GM10266 (cell line): Measurements from ENCODE around the gene SPART.
A peak's percentile ranks its signal among the peaks of the same experiment; 100 is the strongest.
"Not testable (repeated sequence)": the region's sequence is repeated elsewhere in the genome, so short reads cannot be mapped to it uniquely, and the experiment has no call there.

Experiments
- DNase-seq: peaks from one replicate; pipeline ENCODE4 v3.0.0; 2012; ENCODE audit errors: extremely low spot score
- CTCF ChIP-seq: IDR thresholded peaks from 2 replicates; pipeline ENCODE4 v1.5.1; 2012; ENCODE audit warnings: mild to moderate bottlenecking, low read depth; ENCODE audit not compliant: control insufficient read depth, insufficient read depth; ENCODE audit errors: missing control alignments

Gene SPART

GRCh38 chr13:36313047-36313969 is 32.9 kb downstream of the SPART start:
- no peak for TF ChIP-seq CTCF

GRCh38 chr13:36310417-36311108 is 35.6 kb downstream of the SPART start:
- no peak for TF ChIP-seq CTCF
- peak; percentile 34 for DNase-seq

More at GRCh38 chr13:36313047-36313969, 32.9 kb downstream of the SPART start:
- no peak for DNase-seq

GRCh38 chr13:36302289-36302688 is 43.9 kb downstream of the SPART start:
- TF ChIP-seq CTCF: no peak
- no peak for DNase-seq

- not testable (repeated sequence) for DNase-seq
Observed at GRCh38 chr13:36299469-36299868, 46.7 kb downstream of the SPART start.

GRCh38 chr13:36298535-36299068 is 47.6 kb downstream of the SPART start:
- TF ChIP-seq CTCF: no peak
- DNase-seq: no peak

- DNase-seq: peak; percentile 46
- no peak for TF ChIP-seq CTCF
Observed at GRCh38 chr13:36297366-36298338, 48.5 kb downstream of the SPART start, which contains the start of gene CCDC169. TSS of gene CCDC169 (minus strand) at chr13:36297814. CDS start at chr13:36297719, 95 bp downstream.

GRCh38 chr13:36294096-36294495 is 52.1 kb downstream of the SPART start:
- no peak for TF ChIP-seq CTCF
- DNase-seq: no peak
